Endothelial cell (in vitro differentiated cells): ENCODE results near the gene DNAH17. TPM values are rescaled to one million over a fixed set of nuclear protein-coding genes. Genes with fewer than 3 reads are reported as not detected.

Source experiments
- DNase-seq: peaks from one replicate; pipeline ENCODE4 v3.0.0; 2021; ENCODE audit warnings: low spot score
- H3K27ac Mint-ChIP-seq: one replicate; pipeline ENCODE4 v1.8.0; 2021; ENCODE audit warnings: mixed read lengths, inconsistent platforms; ENCODE audit not compliant: unreplicated experiment
- H3K27me3 Mint-ChIP-seq: one replicate; pipeline ENCODE4 v1.8.0; 2021; ENCODE audit warnings: mild to moderate bottlenecking, moderate library complexity, mixed read lengths, inconsistent platforms; ENCODE audit not compliant: unreplicated experiment
- H3K36me3 Mint-ChIP-seq: one replicate; pipeline ENCODE4 v1.8.0; 2021; ENCODE audit warnings: mild to moderate bottlenecking, low read depth, mixed read lengths, inconsistent platforms; ENCODE audit not compliant: unreplicated experiment
- H3K4me1 Mint-ChIP-seq: one replicate; pipeline ENCODE4 v1.8.0; 2021; ENCODE audit warnings: mild to moderate bottlenecking, mixed read lengths, inconsistent platforms; ENCODE audit not compliant: unreplicated experiment
- H3K4me3 Mint-ChIP-seq: one replicate; pipeline ENCODE4 v1.8.0; 2021; ENCODE audit warnings: mild to moderate bottlenecking, mixed read lengths, inconsistent platforms; ENCODE audit not compliant: unreplicated experiment
- H3K9me3 Mint-ChIP-seq: one replicate; pipeline ENCODE4 v1.8.0; 2021; ENCODE audit warnings: mixed read lengths, inconsistent platforms; ENCODE audit not compliant: unreplicated experiment
- total RNA-seq: library from RNA; stranded (reverse); fragmentation: NEBNext Ultra II Directional; extraction: Animal tissue kit (Norgen Biotek cat#: 25700); gene quantifications from one replicate; pipeline ENCODE4 v1.2.1, GENCODE V29; 2021; ENCODE audit not compliant: unreplicated experiment
- TF ChIP-seq, protein P1 (sequence below): fragments of 200-600 bp; sonication (generic); IDR thresholded peaks from one replicate; pipeline ENCODE4 v1.5.0; 2021; ENCODE audit warnings: antibody characterized with exemption; ENCODE audit not compliant: unreplicated experiment

DNAH17 gene
- total RNA-seq, 1 donor from 2014 or later, result 1.0 TPM

DNA sequence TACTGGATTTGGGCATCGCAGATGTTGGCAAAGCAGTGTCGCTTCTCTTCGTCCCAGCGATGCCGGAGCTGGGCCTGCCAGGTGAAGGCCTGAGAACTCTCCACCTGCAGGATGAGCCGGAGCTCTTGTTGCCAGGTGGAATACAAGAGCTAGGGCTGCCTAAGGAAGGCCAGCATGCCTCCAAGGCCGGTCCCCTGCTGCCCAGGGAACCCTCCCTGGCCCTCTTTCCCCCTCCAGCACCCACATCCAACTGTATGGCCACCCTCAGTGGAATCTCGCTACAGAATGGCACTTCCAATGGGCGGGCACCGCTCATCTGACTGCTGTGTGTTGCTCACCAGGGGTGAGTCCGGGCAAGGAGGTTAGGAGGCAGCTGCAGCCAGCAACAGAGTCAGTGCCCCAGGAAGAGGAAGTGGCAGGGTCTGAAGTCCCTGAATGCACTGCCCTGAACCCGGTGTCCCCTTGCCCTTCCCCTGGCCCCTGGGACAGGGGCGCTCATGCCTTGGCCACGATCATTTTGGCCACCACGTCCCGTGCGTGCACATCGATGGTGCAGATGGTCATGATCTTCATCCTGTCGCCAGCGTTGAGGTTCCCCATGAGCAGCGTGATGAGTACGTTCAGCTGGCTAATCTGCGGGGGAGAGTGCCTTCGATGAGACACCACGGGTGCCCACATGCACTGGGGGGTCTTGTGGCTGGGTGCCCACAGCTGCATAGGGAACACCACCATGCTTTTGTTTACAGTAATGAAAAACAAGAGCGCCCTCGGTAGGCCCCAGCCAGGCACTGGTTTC, 75.8 kb downstream of the DNAH17 start:
- H3K27ac Mint-ChIP-seq, result no peak overlapping the region
- peaks cover 9% of the 10 kb centered on the region for H3K27me3 Mint-ChIP-seq
- H3K36me3 Mint-ChIP-seq, result no peaks in the 10 kb centered on the region
- TF ChIP-seq, protein P1, sequence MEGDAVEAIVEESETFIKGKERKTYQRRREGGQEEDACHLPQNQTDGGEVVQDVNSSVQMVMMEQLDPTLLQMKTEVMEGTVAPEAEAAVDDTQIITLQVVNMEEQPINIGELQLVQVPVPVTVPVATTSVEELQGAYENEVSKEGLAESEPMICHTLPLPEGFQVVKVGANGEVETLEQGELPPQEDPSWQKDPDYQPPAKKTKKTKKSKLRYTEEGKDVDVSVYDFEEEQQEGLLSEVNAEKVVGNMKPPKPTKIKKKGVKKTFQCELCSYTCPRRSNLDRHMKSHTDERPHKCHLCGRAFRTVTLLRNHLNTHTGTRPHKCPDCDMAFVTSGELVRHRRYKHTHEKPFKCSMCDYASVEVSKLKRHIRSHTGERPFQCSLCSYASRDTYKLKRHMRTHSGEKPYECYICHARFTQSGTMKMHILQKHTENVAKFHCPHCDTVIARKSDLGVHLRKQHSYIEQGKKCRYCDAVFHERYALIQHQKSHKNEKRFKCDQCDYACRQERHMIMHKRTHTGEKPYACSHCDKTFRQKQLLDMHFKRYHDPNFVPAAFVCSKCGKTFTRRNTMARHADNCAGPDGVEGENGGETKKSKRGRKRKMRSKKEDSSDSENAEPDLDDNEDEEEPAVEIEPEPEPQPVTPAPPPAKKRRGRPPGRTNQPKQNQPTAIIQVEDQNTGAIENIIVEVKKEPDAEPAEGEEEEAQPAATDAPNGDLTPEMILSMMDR, result no peak
- no peaks in the 10 kb centered on the region for H3K9me3 Mint-ChIP-seq
- no peak overlapping the region for H3K4me3 Mint-ChIP-seq
- H3K4me1 Mint-ChIP-seq, result peaks cover 6% of the 10 kb centered on the region
- no peak for DNase-seq

DNA sequence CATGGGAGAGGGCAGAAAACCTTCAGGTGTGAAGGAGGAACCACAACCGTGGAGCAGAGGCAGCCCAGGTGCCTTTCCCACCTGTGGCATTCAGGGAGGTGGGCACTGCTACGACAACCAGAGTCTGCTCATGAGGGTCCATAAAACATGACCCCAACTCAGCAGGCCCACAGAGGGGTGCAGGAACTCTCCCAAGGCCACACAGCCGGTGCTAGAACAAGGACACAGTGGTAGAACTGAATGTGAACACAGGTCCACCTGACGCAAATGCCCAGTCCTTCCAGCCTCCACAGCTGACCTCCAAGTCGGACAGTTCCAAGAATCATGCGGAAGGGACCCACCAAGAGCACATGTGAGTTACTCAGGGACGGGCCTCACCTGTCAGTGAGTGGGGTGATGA, 76.4 kb downstream of the DNAH17 start:
- TF ChIP-seq, protein P1, result no peak
- no peak overlapping the region for H3K27ac Mint-ChIP-seq
- no peaks in the 10 kb centered on the region for H3K9me3 Mint-ChIP-seq
- peaks cover 5% of the 10 kb centered on the region for H3K4me1 Mint-ChIP-seq
- no peak for DNase-seq
- peaks cover 11% of the 10 kb centered on the region for H3K27me3 Mint-ChIP-seq
- no peaks in the 10 kb centered on the region for H3K36me3 Mint-ChIP-seq
- no peak overlapping the region for H3K4me3 Mint-ChIP-seq

DNA sequence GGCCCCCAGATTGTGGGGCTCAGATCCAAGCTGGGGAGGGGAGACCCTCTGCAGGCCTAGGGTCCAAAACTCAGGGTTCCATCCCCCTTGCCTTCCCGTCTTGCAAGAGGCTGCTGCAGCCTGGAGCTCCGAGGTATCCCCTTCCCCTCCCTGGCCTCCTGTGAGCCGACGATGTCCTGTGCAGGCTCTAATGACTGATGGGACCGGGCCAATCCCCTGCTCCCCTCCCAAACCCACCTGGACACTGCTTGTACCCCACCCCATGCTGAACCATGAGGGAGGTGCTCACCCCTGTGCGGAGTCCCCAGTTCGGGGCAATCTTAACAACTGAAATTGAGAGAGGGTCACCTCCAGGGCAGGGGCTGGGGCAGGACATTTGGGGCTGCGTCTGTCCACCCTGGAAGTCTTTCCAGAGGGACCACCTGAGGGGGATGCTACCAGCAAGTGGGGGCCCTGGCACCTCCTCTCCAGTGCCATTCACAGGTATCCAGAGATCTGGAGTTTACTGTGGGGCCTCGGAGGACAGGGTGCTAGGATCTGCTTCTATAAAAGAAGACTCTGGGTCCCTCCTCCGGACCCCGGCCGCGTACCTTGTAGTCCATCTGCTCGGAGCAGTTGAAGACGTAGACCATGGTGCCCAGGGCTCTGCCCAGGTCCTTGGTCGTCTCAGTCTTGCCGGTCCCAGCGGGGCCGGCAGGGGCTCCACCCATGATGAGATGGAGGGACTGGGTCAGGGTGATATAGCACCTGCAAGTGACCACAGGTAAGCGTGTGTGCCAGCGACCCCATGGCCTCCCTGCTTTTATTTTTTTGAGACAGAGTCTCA, 77.3 kb downstream of the DNAH17 start:
- H3K36me3 Mint-ChIP-seq, result no peaks in the 10 kb centered on the region
- H3K27me3 Mint-ChIP-seq, result peaks cover 9% of the 10 kb centered on the region
- no peak overlapping the region for H3K4me3 Mint-ChIP-seq
- peaks cover 5% of the 10 kb centered on the region for H3K4me1 Mint-ChIP-seq
- no peaks in the 10 kb centered on the region for H3K9me3 Mint-ChIP-seq
- TF ChIP-seq, protein P1, result no peak
- H3K27ac Mint-ChIP-seq, result no peak overlapping the region
- DNase-seq, result no peak

DNA sequence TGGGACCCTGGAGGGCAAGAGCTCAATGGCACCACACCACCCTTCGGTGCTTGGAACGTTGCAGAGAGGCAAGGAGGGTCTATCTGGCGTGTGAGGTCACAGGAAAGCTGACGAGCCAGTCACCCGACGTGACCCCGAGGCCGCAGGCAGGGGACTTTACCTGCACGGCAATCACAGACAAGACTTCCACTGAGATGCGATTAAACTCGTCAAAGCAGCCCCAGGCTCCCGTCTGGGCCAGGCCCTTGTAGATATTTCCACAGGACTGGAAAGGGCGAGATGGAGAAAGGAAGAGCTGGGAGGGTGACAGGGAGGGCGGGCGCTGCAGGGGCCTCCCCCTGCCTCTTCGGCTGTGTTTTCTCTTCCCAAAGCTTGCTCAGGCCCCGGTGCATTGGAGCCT, 78.3 kb downstream of the DNAH17 start:
- Mint-ChIP-seq H3K4me3 (no peak overlapping the region), H3K4me1 (peaks cover 8% of the 10 kb centered on the region), H3K27ac (no peak overlapping the region), H3K27me3 (peaks cover 5% of the 10 kb centered on the region), H3K36me3 (no peaks in the 10 kb centered on the region), H3K9me3 (no peaks in the 10 kb centered on the region)
- TF ChIP-seq, protein P1, result no peak
- no peak for DNase-seq
